Erythroblast (primary cell): Measurements from ENCODE around the gene NCLN.

Source experiments
- GATA1 ChIP-seq: IDR thresholded peaks from 2 replicates; pipeline ENCODE4 v1.6.1; 2011; ENCODE audit warnings: low read depth, mild to moderate bottlenecking, control low read depth, low read length, moderate library complexity
- POLR2A ChIP-seq: IDR thresholded peaks from 2 replicates; pipeline ENCODE4 v1.6.1; 2011; ENCODE audit warnings: mild to moderate bottlenecking, low read length

DNA sequence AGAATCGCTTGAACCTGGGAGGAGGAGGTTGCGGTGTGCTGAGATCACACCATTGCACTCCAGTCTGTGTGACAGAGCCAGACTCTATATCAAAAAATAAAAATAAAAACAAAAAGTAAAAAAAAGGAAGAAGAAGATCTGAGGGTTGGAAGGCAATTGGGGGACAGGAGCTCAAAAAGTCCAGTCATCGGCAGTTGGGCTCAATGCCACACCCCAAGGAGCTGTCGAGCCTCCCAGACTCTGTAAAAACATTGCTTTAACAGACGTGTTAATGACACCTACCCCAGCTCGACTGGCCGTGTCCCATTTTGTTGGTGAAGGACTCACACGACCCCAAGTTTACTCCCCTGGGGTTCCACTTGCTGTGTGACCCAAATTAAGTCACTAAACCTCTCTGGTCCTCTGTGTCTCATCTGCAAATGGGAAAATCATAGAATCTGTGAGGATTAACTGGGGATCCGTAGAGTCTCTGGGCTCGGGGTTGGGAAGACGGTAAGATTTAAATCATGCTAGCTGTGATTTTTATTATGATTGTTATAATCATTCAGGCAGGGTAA, 42.9 kb upstream of the NCLN start:
- no peak for TF ChIP-seq POLR2A
- TF ChIP-seq GATA1 = no peak
